Kidney (tissue), 14 donors: ENCODE data around the gene SCAPER. TPM values are rescaled to one million over a fixed set of nuclear protein-coding genes. Genes with fewer than 3 reads are reported as not detected.
"Not testable (repeated sequence)": the region's sequence is repeated elsewhere in the genome, so short reads cannot be mapped to it uniquely, and the experiment has no call there.

Experiments
- DNase-seq, 5 donors: peaks; one replicate each; pipeline ENCODE4 v3.0.0-alpha.2; 2013 to 2020
- FAIRE-seq: peaks from 2 replicates; lab custom pipeline; 2012; peaks lifted over from hg19 to GRCh38; lab: Jason Lieb, UNC
- H3K27ac ChIP-seq, 2 donors: one replicate each; pipeline ENCODE4 v1.7.0; 2013; ENCODE audit warnings: low read depth in 2 of 2, low read length in 2 of 2, inconsistent platforms in 1 of 2
- H3K27me3 ChIP-seq: one replicate; pipeline ENCODE4 v1.7.1; 2013; ENCODE audit warnings: low read length, inconsistent platforms; ENCODE audit not compliant: control insufficient read depth, insufficient read depth
- H3K36me3 ChIP-seq, 3 donors: one replicate each; pipeline versions ENCODE4 v1.7.0 to v1.7.1; 2013; ENCODE audit warnings: low read length in 3 of 3, control low read depth in 1 of 3, inconsistent platforms in 1 of 3; ENCODE audit not compliant: insufficient read depth in 3 of 3, control insufficient read depth in 2 of 3
- H3K4me1 ChIP-seq, 3 donors: one replicate each; pipeline versions ENCODE4 v1.7.0 to v1.7.1; 2013; ENCODE audit warnings: low read length in 3 of 3, inconsistent platforms in 1 of 3, low read depth in 1 of 3; ENCODE audit not compliant: control insufficient read depth in 2 of 3, insufficient read depth in 2 of 3
- H3K4me3 ChIP-seq, 3 donors: one replicate each; pipeline versions ENCODE4 v1.7.0 to v1.8.1; 2013; ENCODE audit warnings: low read length in 3 of 3, control low read depth in 1 of 3, inconsistent platforms in 1 of 3
- H3K9ac ChIP-seq, 3 donors: one replicate each; pipeline versions ENCODE4 v1.7.0 to v1.7.1; 2013; ENCODE audit warnings: low read length in 3 of 3, control low read depth in 1 of 3, inconsistent platforms in 1 of 3
- H3K9me3 ChIP-seq, 3 donors: one replicate each; pipeline versions ENCODE4 v1.7.0 to v1.7.1; 2013; ENCODE audit warnings: low read length in 3 of 3, control low read depth in 1 of 3, inconsistent platforms in 1 of 3; ENCODE audit not compliant: control insufficient read depth in 2 of 3, insufficient read depth in 1 of 3
- intact Hi-C: fragments of 100-400 bp; cut with DNase I; formaldehyde crosslinking; loops from one replicate; pipeline ENCODE4 v1.11.1; 2022
- polyA plus RNA-seq: library from polyadenylated mRNA; stranded (reverse); fragments of 350-450 nt; fragmentation: Illumina TruSeq; extraction: RNeasy Lipid Tissue Mini Kit (QIAGEN cat#74804); gene quantifications from one replicate; pipeline ENCODE4 v1.2.3, GENCODE V29; 2014; ENCODE audit warnings: low read depth, low replicate concordance; ENCODE audit not compliant: insufficient read depth
- total RNA-seq: library from RNA; stranded (reverse); fragmentation: NEBNext Ultra II Directional; extraction: Animal tissue kit (Norgen Biotek cat#: 25700); gene quantifications from one replicate; pipeline ENCODE4 v1.2.1, GENCODE V29; 2021
- TF ChIP-seq, protein P1 (sequence below): IDR thresholded peaks from 3 replicates; pipeline ENCODE4 v1.5.1; 2012; ENCODE audit warnings: mild to moderate bottlenecking, moderate library complexity, borderline replicate concordance; ENCODE audit not compliant: insufficient read depth; ENCODE audit errors: extremely low read depth
- donor health status: control.
- donor health status: control.
- donor health status: control.
- donor health status: control.
- donor health status: control.
- donor health status: DM: yes; HTN: yes; CAD: no.
- donor health status: Normal renal cell carcinoma (clear cell type).

SCAPER gene
- total and polyA plus RNA-seq, 2 donors from 2014 or later: 11.6 to 39.4 TPM

DNA sequence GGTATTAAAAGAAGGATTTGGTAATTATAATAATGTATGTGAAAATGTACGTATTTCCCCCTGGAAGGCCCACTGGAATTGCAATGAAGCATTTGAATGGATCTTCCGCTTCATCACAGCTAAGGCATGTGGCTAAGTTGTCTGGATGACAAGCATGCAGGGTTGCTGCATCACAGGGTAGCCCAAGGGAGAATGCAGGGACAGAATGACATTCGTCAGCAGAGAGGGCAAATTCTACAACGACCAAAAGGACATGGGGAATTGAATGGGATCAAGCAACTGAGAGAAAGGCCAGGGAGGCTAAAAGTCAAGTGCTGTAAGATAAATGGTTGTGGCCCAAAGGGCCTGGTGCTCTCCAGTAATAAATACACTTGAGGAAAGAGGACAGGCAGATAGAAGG, 473.2 kb downstream of the SCAPER start:
- no peaks in the 10 kb centered on the region for H3K9me3 ChIP-seq
- intact Hi-C loops: no loop called here
- no peak overlapping the region for H3K27ac ChIP-seq
- no peaks in the 10 kb centered on the region for H3K36me3 ChIP-seq
- no peak for FAIRE-seq
- TF ChIP-seq, protein P1, sequence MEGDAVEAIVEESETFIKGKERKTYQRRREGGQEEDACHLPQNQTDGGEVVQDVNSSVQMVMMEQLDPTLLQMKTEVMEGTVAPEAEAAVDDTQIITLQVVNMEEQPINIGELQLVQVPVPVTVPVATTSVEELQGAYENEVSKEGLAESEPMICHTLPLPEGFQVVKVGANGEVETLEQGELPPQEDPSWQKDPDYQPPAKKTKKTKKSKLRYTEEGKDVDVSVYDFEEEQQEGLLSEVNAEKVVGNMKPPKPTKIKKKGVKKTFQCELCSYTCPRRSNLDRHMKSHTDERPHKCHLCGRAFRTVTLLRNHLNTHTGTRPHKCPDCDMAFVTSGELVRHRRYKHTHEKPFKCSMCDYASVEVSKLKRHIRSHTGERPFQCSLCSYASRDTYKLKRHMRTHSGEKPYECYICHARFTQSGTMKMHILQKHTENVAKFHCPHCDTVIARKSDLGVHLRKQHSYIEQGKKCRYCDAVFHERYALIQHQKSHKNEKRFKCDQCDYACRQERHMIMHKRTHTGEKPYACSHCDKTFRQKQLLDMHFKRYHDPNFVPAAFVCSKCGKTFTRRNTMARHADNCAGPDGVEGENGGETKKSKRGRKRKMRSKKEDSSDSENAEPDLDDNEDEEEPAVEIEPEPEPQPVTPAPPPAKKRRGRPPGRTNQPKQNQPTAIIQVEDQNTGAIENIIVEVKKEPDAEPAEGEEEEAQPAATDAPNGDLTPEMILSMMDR: no peak
- H3K9ac ChIP-seq: no peak overlapping the region
- no peak overlapping the region for H3K4me3 ChIP-seq
- no peaks in the 10 kb centered on the region for H3K27me3 ChIP-seq
- peaks cover 0 to 11% (median 4%) of the 10 kb centered on the region in 3 donors for H3K4me1 ChIP-seq
- peak in 4 of 5 donors; percentile 29 to 50 (median 37) for DNase-seq

DNA sequence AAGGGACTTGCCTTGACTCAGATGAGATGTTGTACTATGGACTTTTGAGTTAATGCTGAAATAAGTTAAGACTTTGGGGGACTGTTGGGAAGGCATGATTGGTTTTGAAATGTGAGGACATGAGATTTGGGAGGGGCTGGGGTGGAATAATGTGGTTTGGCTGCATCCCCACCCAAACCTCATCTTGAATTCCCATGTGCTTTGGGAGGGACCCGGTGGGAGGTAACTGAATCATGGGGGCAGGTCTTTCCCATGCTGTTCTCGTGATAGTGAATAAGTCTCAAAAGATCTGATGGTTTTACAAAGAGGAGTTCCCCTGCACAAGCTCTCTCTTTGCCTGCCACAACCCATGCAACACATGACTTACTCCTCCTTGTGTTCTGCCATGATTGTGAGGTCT, 474.4 kb downstream of the SCAPER start:
- FAIRE-seq, H3K4me3 ChIP-seq, H3K9me3 ChIP-seq, H3K27ac ChIP-seq, H3K36me3 ChIP-seq, intact Hi-C loops, H3K27me3 ChIP-seq, DNase-seq, H3K9ac ChIP-seq: not testable (repeated sequence)
- H3K4me1 ChIP-seq: peaks cover 0 to 11% (median 4%) of the 10 kb centered on the region in 3 donors

DNA sequence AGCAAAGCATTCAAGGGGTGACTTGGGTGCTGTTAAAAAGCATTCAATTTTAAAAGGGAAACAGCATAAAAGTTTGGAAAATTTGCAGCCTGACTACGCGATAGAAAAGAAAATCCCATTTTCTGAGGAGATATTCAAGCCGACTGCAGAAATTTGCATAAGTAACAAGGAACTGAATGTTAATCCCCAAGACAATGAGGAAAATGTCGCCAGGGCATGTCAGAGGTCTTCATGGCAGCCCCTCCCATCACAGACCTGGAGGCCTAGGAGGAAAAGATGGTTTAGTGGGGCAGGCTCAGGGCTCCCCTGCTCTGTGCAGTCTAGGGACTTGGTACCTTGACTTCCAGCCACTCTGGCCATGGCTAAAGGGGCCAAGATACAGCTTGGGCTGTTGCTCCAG, 475.5 kb downstream of the SCAPER start:
- TF ChIP-seq, protein P1: no peak
- Histone ChIP-seq H3K9me3 (no peaks in the 10 kb centered on the region), H3K4me3 (no peak overlapping the region), H3K36me3 (no peaks in the 10 kb centered on the region), H3K27me3 (no peaks in the 10 kb centered on the region), H3K9ac (no peak overlapping the region), H3K4me1 (peaks cover 0 to 11% (median 4%) of the 10 kb centered on the region in 3 donors), H3K27ac (no peak overlapping the region)
- intact Hi-C loops: no loop called here
- FAIRE-seq: no peak
- no peak for DNase-seq

DNA sequence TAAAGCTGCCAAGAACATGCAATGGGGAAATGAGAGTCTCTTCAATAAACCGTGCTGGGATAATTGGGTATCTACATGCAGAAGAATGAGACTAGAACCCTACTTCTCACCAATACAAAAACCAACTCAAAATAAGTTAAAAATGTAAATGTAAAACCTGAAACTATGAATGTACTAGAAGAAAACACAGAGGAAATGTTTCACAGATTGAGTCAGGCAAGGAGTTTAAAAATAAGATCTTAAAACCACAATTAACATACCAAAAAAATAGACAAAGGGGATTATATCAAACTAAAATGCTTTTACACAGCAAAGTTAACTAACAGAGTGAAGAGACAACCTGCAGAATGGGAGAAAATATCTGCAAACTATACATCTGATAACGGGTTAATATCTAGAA, 478.2 kb downstream of the SCAPER start:
- no peak overlapping the region for H3K4me3 ChIP-seq
- intact Hi-C loops: no loop called here
- TF ChIP-seq, protein P1: no peak
- H3K27me3 ChIP-seq: no peaks in the 10 kb centered on the region
- DNase-seq (no peak), FAIRE-seq (no peak)
- no peak overlapping the region for H3K9ac ChIP-seq
- no peaks in the 10 kb centered on the region for H3K36me3 ChIP-seq
- H3K4me1 ChIP-seq: peaks cover 0 to 1% (median under 1%) of the 10 kb centered on the region in 3 donors
- H3K9me3 ChIP-seq: no peaks in the 10 kb centered on the region
- H3K27ac ChIP-seq: no peak overlapping the region
